ENCODE data around the gene COPS4.
"Not testable (repeated sequence)": the region's sequence is repeated elsewhere in the genome, so short reads cannot be mapped to it uniquely, and the experiment has no call there.

COPS4 gene

DNA sequence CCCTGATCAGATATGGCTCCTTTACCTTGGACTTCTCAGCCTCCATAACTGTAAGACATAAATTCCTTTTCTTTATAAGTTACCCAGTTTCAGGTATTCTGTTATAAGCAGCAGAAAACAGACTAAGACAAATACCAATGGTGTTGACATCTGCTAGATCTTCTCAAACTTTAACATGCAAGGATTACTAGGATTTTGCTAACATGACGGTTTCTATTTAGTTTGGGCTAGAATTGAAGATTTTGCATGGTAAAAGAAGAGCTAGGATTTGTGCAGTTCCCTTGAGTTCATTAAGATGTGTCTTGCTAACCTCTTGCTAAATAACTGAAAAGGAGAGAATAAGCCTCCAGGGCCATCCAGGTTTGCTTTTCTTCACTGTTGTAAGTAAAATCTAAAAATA lies 5.3 kb upstream of the COPS4 start:
- H3K4me3 ChIP-seq (ENCODE audit: low read depth in 1 of 2, low read length in 1 of 2) = no peak overlapping the region
- H3K27ac ChIP-seq = no peak overlapping the region
- TF ChIP-seq, protein P1, sequence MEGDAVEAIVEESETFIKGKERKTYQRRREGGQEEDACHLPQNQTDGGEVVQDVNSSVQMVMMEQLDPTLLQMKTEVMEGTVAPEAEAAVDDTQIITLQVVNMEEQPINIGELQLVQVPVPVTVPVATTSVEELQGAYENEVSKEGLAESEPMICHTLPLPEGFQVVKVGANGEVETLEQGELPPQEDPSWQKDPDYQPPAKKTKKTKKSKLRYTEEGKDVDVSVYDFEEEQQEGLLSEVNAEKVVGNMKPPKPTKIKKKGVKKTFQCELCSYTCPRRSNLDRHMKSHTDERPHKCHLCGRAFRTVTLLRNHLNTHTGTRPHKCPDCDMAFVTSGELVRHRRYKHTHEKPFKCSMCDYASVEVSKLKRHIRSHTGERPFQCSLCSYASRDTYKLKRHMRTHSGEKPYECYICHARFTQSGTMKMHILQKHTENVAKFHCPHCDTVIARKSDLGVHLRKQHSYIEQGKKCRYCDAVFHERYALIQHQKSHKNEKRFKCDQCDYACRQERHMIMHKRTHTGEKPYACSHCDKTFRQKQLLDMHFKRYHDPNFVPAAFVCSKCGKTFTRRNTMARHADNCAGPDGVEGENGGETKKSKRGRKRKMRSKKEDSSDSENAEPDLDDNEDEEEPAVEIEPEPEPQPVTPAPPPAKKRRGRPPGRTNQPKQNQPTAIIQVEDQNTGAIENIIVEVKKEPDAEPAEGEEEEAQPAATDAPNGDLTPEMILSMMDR (IDR thresholded peaks at IDR 0.05) = no peak
- H3K9me3 ChIP-seq = no peaks in the 10 kb centered on the region
- H3K27me3 ChIP-seq = no peaks in the 10 kb centered on the region
- peaks cover 5% of the 10 kb centered on the region in 2 experiments for H3K4me1 ChIP-seq (ENCODE audit: control insufficient read depth in 1 of 2, insufficient read depth in 1 of 2, low read depth in 1 of 2, low read length in 1 of 2)
- H3K36me3 ChIP-seq = no peaks in the 10 kb centered on the region

DNA sequence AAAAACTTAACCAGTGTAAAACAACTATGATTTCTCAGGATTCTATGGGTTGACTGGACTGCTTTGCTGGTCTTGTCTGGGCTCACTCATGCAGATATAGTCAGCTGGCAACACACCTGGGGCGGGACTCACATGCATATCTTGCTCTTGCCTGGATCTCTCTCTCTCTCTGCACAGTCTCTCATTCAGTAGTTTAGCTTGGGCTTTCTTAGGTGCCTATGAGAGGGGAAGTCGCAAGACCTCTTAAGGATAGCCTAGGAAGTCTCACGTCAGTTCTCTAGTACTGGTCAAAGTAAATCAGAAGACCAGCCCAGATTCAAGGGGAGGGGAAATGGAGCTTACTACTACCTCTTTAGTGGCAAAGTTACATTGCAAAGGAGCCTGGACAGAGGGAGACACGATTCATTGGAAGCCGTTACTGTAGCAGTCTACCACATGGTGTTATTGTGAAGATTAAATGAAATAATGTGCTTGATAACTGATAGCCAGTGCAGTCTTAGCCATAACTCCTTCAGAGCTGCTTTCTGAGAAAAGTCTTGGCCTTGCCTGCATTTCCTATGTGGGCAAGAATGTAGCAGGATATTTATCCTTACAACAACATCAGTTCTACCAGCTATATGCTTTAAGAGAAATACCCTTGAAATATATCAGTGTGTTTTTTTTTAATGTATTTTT lies 2.1 kb downstream of the COPS4 start:
- Histone ChIP-seq H3K4me1 (ENCODE audit: control insufficient read depth in 1 of 2, insufficient read depth in 1 of 2, low read depth in 1 of 2, low read length in 1 of 2) (peaks cover 21 to 23% of the 10 kb centered on the region in 2 experiments), H3K27ac (no peak overlapping the region), H3K36me3 (no peaks in the 10 kb centered on the region), H3K4me3 (ENCODE audit: low read depth in 1 of 2, low read length in 1 of 2) (no peak overlapping the region), H3K9me3 (no peaks in the 10 kb centered on the region), H3K27me3 (no peaks in the 10 kb centered on the region)
- TF ChIP-seq, protein P1 (IDR thresholded peaks at IDR 0.05) = no peak

DNA sequence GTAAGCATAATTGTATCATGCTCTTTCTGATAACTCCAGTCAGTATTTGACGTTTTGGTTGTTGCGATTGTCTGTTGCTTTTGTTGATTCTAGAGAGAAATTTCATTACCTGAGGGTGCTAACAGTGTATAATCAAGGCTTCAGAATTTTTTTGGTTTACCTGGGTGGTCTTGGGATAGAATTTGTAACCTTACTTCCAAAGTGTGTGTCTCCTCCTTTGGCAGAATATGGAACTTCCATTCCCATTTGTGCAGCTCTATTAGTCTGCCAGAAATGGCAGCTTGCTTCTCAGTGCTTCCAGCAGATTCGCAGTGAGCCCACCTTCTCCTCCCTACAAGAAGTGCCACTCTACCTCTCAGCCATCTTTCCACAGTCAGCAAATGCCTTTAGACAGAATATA lies 5.3 kb downstream of the COPS4 start:
- no peaks in the 10 kb centered on the region for H3K9me3 ChIP-seq
- no peak overlapping the region for H3K27ac ChIP-seq
- H3K4me3 ChIP-seq (ENCODE audit: low read depth in 1 of 2, low read length in 1 of 2) = no peak overlapping the region
- TF ChIP-seq, protein P1 (IDR thresholded peaks at IDR 0.05) = no peak
- H3K27me3 ChIP-seq = no peaks in the 10 kb centered on the region
- no peaks in the 10 kb centered on the region for H3K36me3 ChIP-seq
- H3K4me1 ChIP-seq (ENCODE audit: control insufficient read depth in 1 of 2, insufficient read depth in 1 of 2, low read depth in 1 of 2, low read length in 1 of 2) = peaks cover 17% of the 10 kb centered on the region in 2 experiments

DNA sequence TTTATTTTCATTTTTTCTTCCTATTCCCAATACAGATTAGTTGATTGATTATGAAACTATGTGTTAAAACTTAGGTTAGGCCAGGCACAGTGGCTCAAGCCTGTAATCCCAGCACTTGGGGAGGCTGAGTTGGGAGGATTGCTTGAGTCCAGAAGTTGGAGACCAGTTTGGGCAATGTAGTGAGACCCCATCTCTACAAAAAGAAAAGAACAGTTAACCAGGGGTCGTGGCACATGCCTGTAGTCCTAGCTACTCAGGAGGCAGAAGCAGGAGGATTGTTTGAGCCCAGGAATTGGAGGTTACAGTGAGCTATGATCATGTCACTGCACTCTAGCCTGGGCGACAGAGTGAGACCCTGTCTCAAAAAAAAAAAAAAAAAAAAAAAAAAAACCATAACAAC lies 8.2 kb downstream of the COPS4 start:
- H3K9me3 ChIP-seq; H3K36me3 ChIP-seq; H3K4me3 ChIP-seq (ENCODE audit: low read depth in 1 of 2, low read length in 1 of 2); H3K27ac ChIP-seq; H3K4me1 ChIP-seq (ENCODE audit: control insufficient read depth in 1 of 2, insufficient read depth in 1 of 2, low read depth in 1 of 2, low read length in 1 of 2); H3K27me3 ChIP-seq: not testable (repeated sequence)

DNA sequence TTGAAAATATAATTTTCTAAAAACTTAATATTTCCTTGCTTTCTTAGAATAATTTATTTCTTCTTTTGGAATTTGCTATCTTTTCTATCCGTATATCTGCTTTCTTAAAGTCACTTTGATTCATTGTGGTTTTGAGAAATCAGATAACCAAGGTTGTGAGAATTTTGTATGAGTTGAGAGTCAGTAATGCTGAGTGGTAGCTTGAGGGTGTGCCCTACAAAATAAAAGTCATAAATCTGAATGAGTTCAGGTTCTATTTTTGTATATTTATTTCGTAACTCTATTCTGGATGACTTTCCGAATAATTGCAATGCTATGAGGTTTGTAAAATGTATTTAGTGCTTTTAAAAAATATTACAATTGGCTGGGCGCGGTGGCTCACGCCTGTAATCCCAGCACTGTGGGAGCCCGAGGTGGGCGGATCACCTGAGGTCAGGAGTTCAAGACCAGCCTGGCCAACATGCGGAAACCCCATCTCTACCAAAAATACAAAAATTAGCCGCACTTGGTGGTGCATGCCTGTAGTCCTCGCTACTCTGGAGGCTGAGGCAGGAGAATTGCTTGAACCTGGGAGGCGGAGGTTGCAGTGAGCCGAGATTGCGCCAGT lies 8.9 kb downstream of the COPS4 start:
- no peak overlapping the region for H3K27ac ChIP-seq
- H3K4me1 ChIP-seq (ENCODE audit: control insufficient read depth in 1 of 2, insufficient read depth in 1 of 2, low read depth in 1 of 2, low read length in 1 of 2) = peaks cover 7 to 9% of the 10 kb centered on the region in 2 experiments
- no peaks in the 10 kb centered on the region for H3K27me3 ChIP-seq
- no peaks in the 10 kb centered on the region for H3K36me3 ChIP-seq
- no peak overlapping the region for H3K4me3 ChIP-seq (ENCODE audit: low read depth in 1 of 2, low read length in 1 of 2)
- no peaks in the 10 kb centered on the region for H3K9me3 ChIP-seq
- TF ChIP-seq, protein P1 (IDR thresholded peaks at IDR 0.05) = no peak

DNA sequence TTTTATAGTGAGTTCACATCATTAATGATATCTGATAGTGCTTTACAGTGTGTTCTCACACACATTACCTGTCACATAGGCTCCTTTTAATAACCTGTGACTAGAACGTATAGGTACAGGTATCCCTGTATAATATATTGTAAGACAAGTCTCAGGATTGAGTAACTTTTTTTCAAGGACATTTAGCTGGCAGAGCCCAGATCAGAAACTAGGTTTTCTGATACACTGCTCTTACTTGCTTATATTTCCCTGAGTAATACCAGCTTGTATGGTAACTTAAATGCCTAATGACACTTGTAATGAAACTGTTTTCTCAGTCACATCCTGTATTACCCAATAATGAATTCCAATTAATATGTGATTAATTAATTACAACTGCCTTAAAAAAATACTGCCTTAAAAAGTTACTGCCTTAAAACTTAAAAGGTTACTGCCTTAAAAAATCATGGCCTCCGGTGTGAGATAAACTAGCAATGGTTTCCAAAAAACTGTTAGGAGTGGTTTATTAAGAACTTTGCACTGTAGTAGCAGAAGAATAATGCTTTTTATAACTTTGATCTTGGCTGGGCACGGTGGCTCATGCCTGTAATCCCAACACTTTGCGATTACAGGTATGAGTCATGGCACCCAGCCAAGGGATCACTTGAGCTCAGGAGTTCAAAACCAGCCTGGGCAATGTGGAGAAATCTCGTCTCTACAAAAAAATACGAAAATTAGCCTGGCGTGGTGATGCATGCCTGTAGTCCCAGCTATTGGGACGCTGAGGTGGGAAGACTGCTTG lies 11.9 kb downstream of the COPS4 start:
- peaks cover 7 to 9% of the 10 kb centered on the region in 2 experiments for H3K4me1 ChIP-seq (ENCODE audit: control insufficient read depth in 1 of 2, insufficient read depth in 1 of 2, low read depth in 1 of 2, low read length in 1 of 2)
- peaks cover 13% of the 10 kb centered on the region for H3K36me3 ChIP-seq
- TF ChIP-seq, protein P1 (IDR thresholded peaks at IDR 0.05) = no peak
- no peaks in the 10 kb centered on the region for H3K9me3 ChIP-seq
- H3K27me3 ChIP-seq = no peaks in the 10 kb centered on the region
- H3K27ac ChIP-seq = no peak overlapping the region
- no peak overlapping the region for H3K4me3 ChIP-seq (ENCODE audit: low read depth in 1 of 2, low read length in 1 of 2)

DNA sequence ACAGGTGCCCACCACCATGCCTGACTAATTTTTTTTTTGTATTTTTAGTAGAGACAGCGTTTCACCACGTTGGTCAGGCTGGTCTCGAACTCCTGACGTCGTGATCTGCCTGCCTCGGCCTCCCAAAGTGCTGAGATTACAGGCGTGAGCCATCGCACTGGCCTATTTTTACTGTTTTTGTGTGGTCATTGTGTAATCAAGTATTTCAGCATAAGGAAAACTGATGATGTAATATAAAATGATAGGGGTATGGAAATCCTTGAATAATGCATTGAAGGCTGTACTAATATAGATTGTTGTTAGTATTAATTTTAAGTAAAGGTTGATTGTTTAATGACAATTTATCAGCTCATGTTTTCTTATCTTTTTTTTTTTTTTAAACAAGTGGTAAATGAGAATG lies 13.8 kb downstream of the COPS4 start:
- H3K27me3 ChIP-seq; H3K9me3 ChIP-seq; H3K4me3 ChIP-seq (ENCODE audit: low read depth in 1 of 2, low read length in 1 of 2); H3K4me1 ChIP-seq (ENCODE audit: control insufficient read depth in 1 of 2, insufficient read depth in 1 of 2, low read depth in 1 of 2, low read length in 1 of 2); H3K27ac ChIP-seq: not testable (repeated sequence)
- H3K36me3 ChIP-seq = peaks cover 23% of the 10 kb centered on the region

Measured in neutrophil (primary cell).